Esophagus muscularis mucosa (tissue), 4 donors: Measurements from ENCODE around the gene ADH7. TPM values are rescaled to one million over a fixed set of nuclear protein-coding genes. Genes with fewer than 3 reads are reported as not detected.

Source experiments
- DNase-seq: peaks from one replicate; pipeline ENCODE4 v3.0.0-alpha.2; 2017; ENCODE audit errors: extremely low spot score
- H3K27ac ChIP-seq, 4 donors: fragments of 200-600 bp; sonication (generic); replicated peaks in 1 of 4; 1 replicate in 3 of 4; 2 replicates in 1 of 4; pipeline ENCODE4 v1.5.1; 2016 to 2019; ENCODE audit warnings: mild to moderate bottlenecking in 1 of 4
- H3K27me3 ChIP-seq, 4 donors: fragments of 200-600 bp; sonication (generic); one replicate each; pipeline versions ENCODE4 v1.5.1 to v1.6.0; 2016 to 2019
- H3K36me3 ChIP-seq, 4 donors: fragments of 200-600 bp; sonication (generic); one replicate each; pipeline ENCODE4 v1.5.1; 2016 to 2019
- H3K4me1 ChIP-seq, 4 donors: fragments of 200-600 bp; sonication (generic); one replicate each; pipeline ENCODE4 v1.5.1; 2016 to 2019
- H3K4me3 ChIP-seq, 4 donors: fragments of 200-600 bp; sonication (generic); 1 replicate in 2 of 4; 2 replicates in 2 of 4; pipeline ENCODE4 v1.5.1; 2016 to 2019; ENCODE audit warnings: mild to moderate bottlenecking in 4 of 4, moderate library complexity in 1 of 4
- H3K9me3 ChIP-seq, 4 donors: fragments of 200-600 bp; sonication (generic); 1 replicate in 3 of 4; 2 replicates in 1 of 4; pipeline ENCODE4 v1.5.1; 2016 to 2019
- CTCF ChIP-seq, 3 experiments: fragments of 200-600 bp in 2 of 3; fragments of 450-650 bp in 1 of 3; sonication (generic) in 2 of 3; IDR thresholded peaks; one replicate each; pipeline ENCODE4 v1.5.1; 2017 to 2019; ENCODE audit warnings: antibody characterized with exemption in 3 of 3, mild to moderate bottlenecking in 2 of 3, moderate library complexity in 1 of 3
- EP300 ChIP-seq: sonication (generic); formaldehyde crosslinking; IDR thresholded peaks from one replicate; pipeline ENCODE4 v1.6.1; 2017; ENCODE audit warnings: antibody characterized with exemption
- POLR2A ChIP-seq: fragments of 450-650 bp; IDR thresholded peaks from one replicate; pipeline ENCODE4 v1.6.1; 2017; ENCODE audit warnings: antibody characterized with exemption, moderate library complexity, mild to moderate bottlenecking, low read depth
- POLR2AphosphoS5 ChIP-seq, 2 donors: sonication (generic); formaldehyde crosslinking; IDR thresholded peaks; one replicate each; pipeline ENCODE4 v1.6.1; 2017; ENCODE audit warnings: antibody characterized with exemption in 2 of 2
- WGBS: methylation state at CpG from one replicate; pipeline ENCODE4 v1.1.5; 2018; 5-methylcytosine and 5-hydroxymethylcytosine counted together
- intact Hi-C: fragments of 100-400 bp; cut with DNase I; formaldehyde crosslinking; loops from one replicate; pipeline ENCODE4 v1.15.1; 2023
- total RNA-seq, 4 donors: library from RNA; depleted of rRNA; stranded (reverse); fragments of >200 nt; gene quantifications; one replicate each; pipeline versions ENCODE4 v1.1.0 to v1.2.1, GENCODE V29; 2016

ADH7 gene
- total RNA-seq, 4 donors from 2014 or later: not detected

GRCh38 chr4:99461623-99462401 lies 26.7 kb upstream of the ADH7 start:
- TF ChIP-seq CTCF (IDR thresholded peaks at IDR 0.05) (no peak), EP300 (no peak), POLR2AphosphoS5 (IDR thresholded peaks at IDR 0.05) (no peak), POLR2A (no peak)
- peaks cover 0 to 8% (median 0%) of the 10 kb centered on the region in 4 donors for H3K4me1 ChIP-seq
- H3K9me3 ChIP-seq: no peaks in the 10 kb centered on the region
- H3K4me3 ChIP-seq: no peak overlapping the region
- intact Hi-C loops: loop anchor here (5.0 to 10.0 kb wide), 5 partner anchors 265 to 997 kb away; no protein-coding TSS in a partner anchor
- no peak for DNase-seq
- no peak overlapping the region for H3K27ac ChIP-seq
- H3K27me3 ChIP-seq: no peaks in the 10 kb centered on the region
- 57% methylated on average over 4 of the region's 4 CpGs for WGBS
- H3K36me3 ChIP-seq: no peaks in the 10 kb centered on the region

GRCh38 chr4:99459546-99460042 lies 24.5 kb upstream of the ADH7 start:
- Histone ChIP-seq H3K4me1 (peaks cover 0 to 8% (median 0%) of the 10 kb centered on the region in 4 donors), H3K36me3 (no peaks in the 10 kb centered on the region), H3K27ac (no peak overlapping the region), H3K9me3 (no peaks in the 10 kb centered on the region), H3K27me3 (no peaks in the 10 kb centered on the region), H3K4me3 (no peak overlapping the region)
- 84% methylated on average over 5 of the region's 5 CpGs for WGBS
- intact Hi-C loops: loop anchor here (5.0 to 10.0 kb wide), 6 partner anchors 42 to 995 kb away; no protein-coding TSS in a partner anchor
- no peak for DNase-seq
- no peak for TF ChIP-seq POLR2AphosphoS5 (IDR thresholded peaks at IDR 0.05)
- TF ChIP-seq CTCF (IDR thresholded peaks at IDR 0.05): no peak
- TF ChIP-seq EP300: no peak
- TF ChIP-seq POLR2A: no peak

GRCh38 chr4:99458911-99459447 lies 23.8 kb upstream of the ADH7 start:
- DNase-seq: no peak
- Histone ChIP-seq H3K27ac (no peak overlapping the region), H3K36me3 (no peaks in the 10 kb centered on the region), H3K4me3 (no peak overlapping the region), H3K27me3 (no peaks in the 10 kb centered on the region), H3K4me1 (peaks cover 0 to 8% (median 0%) of the 10 kb centered on the region in 4 donors), H3K9me3 (no peaks in the 10 kb centered on the region)
- TF ChIP-seq CTCF (IDR thresholded peaks at IDR 0.05): no peak
- TF ChIP-seq POLR2A: no peak
- no peak for TF ChIP-seq POLR2AphosphoS5 (IDR thresholded peaks at IDR 0.05)
- TF ChIP-seq EP300: no peak
- intact Hi-C loops: loop anchor here (5.0 kb wide), 1 partner anchor 42 kb away; no protein-coding TSS in a partner anchor
- WGBS: 70% methylated on average over 6 of the region's 6 CpGs

- no peak for TF ChIP-seq EP300
- TF ChIP-seq POLR2A: no peak
- no peak for TF ChIP-seq POLR2AphosphoS5 (IDR thresholded peaks at IDR 0.05)
- no peak for TF ChIP-seq CTCF (IDR thresholded peaks at IDR 0.05)
- H3K4me3 ChIP-seq: no peak overlapping the region
- peaks cover 0 to 4% (median 0%) of the 10 kb centered on the region in 4 donors for H3K4me1 ChIP-seq
- no peak overlapping the region for H3K27ac ChIP-seq
- H3K9me3 ChIP-seq: peaks cover 0 to 2% (median under 1%) of the 10 kb centered on the region in 4 donors
- no peak for DNase-seq
- no peaks in the 10 kb centered on the region for H3K36me3 ChIP-seq
- intact Hi-C loops: loop anchor here (5.0 kb wide), 1 partner anchor 40 kb away; no protein-coding TSS in a partner anchor
- H3K27me3 ChIP-seq: no peaks in the 10 kb centered on the region
These were observed 22.5 kb upstream of the ADH7 start for GRCh38 chr4:99457676-99458075.
